GM12865 (cell line): Measurements from ENCODE around the gene FBRSL1.
A peak's percentile ranks its signal among the peaks of the same experiment; 100 is the strongest.

Experiments
- DNase-seq: peaks from one replicate; pipeline ENCODE4 v3.0.0; 2010; ENCODE audit warnings: low read depth
- H3K4me3 ChIP-seq: 2 replicates; pipeline ENCODE4 v1.5.1; 2011; ENCODE audit warnings: mild to moderate bottlenecking, low read depth, low read length, control low read depth
- CTCF ChIP-seq: IDR thresholded peaks from 2 replicates; pipeline ENCODE4 v1.5.1; 2011; ENCODE audit warnings: low read length, control low read depth, low read depth, inconsistent platforms; ENCODE audit not compliant: insufficient read depth; ENCODE audit errors: missing control alignments

Gene FBRSL1

GRCh38 chr12:132484891-132485441 is 5.0 kb upstream of the FBRSL1 start:
- no peak for DNase-seq
- no peak for TF ChIP-seq CTCF
- no peak overlapping the region for H3K4me3 ChIP-seq

DNA sequence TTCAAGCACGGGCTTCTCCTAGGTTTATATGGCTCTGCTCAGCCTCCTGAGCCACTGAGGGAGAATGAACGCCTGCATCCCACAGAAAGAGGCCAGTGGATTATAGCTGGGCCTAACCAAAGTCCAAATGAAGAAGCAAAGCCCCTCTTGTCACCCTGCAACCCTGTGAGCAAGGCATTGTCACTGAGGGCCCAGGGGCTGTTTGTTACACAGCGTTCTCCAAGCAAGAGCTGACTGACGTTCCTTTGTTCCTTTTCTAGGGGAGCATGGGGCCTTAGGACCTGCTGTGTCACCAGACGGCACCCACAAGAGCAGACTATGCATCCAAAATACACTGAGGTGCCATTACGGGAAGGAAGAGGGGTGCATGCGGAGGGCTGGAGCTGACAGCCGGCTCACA is 4.3 kb upstream of the FBRSL1 start:
- no peak overlapping the region for H3K4me3 ChIP-seq
- TF ChIP-seq CTCF, result no peak
- DNase-seq, result no peak

DNA sequence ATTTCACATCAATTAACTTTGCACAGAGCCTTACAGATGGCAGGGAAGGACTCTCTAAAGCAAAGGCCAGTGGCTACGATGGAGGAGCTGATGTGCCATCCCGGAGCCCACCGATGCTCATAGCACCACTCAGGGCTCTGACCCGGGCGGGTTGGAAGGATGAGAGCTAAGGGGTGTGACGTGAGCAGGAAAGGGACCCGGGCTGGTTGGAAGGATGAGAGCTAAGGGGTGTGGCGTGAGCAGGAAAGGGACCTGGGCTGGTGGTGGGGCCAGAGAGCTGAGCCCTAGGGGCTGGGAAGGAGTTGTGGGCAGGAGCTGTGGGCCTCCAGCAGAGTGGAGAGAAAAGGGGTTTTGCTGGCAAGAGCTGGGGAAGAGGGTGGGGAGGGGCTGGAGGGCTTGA is 3.8 kb upstream of the FBRSL1 start:
- DNase-seq, result no peak
- no peak overlapping the region for H3K4me3 ChIP-seq
- no peak for TF ChIP-seq CTCF

GRCh38 chr12:132486576-132486975 is 3.4 kb upstream of the FBRSL1 start:
- no peak for TF ChIP-seq CTCF
- H3K4me3 ChIP-seq, result no peak overlapping the region
- DNase-seq, result no peak

GRCh38 chr12:132487311-132487741 is 2.6 kb upstream of the FBRSL1 start:
- TF ChIP-seq CTCF, result no peak
- no peak for DNase-seq
- no peak overlapping the region for H3K4me3 ChIP-seq

DNA sequence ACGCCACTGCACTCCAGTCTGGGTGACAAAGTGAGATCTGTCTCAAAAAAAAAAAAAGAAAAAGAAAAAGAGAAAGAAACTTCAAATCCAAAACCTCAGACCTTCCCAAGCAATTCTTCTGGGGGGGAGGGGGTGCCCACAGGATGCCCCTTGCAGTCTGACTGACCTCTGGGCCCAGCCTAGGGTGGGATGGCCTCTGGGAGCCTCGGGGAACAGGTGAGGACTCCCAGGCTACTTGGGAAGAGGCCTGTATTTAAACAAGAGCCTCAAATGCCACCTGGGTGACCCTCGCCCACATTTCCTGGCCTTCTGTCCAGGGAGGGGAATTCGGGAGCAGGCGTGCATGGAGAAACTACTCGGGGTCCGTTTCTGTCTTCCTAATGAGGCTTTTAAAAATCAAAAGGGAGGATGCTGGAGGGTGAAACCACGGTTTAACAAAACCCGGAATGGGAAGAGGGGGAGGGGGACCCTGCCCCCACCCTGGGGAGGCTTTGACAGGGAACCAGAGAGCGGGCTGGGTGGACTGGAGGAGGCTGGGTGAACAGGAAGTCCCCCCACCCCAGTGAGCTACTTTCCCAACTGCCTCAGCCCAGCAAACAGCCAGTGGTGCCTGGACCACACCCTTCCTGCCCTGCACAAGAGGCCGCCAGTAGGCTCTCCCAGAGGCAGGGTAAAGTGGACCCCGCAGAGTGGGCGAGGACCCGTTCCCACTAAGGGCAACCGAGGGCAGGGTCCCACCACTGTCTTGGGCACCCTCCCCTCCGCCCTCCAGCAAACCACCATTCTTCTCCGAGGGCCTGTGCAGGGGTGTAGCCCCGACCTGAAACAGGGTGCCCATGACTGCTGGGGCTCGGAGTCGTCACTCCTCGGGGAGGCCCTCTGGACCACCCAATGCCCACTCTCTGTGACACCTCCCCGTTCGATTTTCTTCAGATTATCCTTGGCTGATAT is 1.5 kb upstream of the FBRSL1 start:
- peak; percentile 53 for DNase-seq
- peak overlapping the region; percentile 68 for H3K4me3 ChIP-seq
- TF ChIP-seq CTCF, result no peak
